Measurements from ENCODE around the gene B3GNT2.

B3GNT2 gene

DNA sequence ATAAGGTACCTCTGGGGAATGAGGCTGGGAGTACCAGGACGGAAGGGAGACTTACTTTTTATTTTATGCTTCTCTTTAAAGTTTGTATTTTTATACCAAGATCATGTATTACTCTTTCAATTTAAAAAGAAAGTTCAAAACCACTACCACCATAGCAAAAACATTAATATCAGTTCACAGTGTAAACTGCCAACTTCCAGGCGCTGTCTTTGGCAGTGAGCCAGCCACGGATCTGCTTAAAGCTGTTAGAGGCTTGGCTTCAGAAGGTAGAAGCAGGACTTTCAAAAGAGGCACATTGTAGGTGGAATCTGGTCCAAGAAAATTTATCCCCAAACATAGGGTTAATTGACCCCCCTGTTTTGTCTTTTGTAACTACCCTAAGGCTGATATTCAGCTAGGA lies 74.8 kb downstream of the B3GNT2 start:
- TF ChIP-seq RAD21 (IDR thresholded peaks at IDR 0.05; ENCODE audit: low read depth) (no peak), NFIC (IDR thresholded peaks at IDR 0.05) (peak; percentile 75), ZBTB7A (IDR thresholded peaks at IDR 0.05; ENCODE audit: low read depth) (no peak), CEBPB (IDR thresholded peaks at IDR 0.05) (no peak)

Measured in Ishikawa (cell line).